ENCODE results near the gene PEPD.

Gene PEPD

DNA sequence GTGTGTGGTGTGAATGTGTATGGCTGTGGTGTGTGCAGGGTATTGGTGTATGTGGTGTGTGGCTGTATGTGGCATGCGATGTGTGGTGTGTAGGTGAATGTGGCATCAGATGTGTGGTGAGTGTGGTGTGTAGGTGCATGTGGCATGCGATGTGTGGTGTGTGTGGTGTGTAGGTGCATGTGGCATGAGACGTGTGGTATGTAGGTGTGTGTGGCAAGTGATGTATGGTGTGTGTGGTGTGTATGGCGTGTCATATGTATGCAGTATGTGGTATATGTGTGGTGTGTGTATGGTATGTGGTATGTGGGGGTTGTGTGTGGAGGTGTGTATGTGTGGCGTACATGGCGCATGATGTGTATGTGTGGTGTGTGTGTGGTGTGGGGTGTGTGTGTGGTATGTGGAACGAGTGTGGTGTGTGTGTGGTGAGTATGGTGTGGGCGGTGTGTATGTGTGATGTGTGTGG lies 63.4 kb downstream of the PEPD start:
- no peak for DNase-seq

DNA sequence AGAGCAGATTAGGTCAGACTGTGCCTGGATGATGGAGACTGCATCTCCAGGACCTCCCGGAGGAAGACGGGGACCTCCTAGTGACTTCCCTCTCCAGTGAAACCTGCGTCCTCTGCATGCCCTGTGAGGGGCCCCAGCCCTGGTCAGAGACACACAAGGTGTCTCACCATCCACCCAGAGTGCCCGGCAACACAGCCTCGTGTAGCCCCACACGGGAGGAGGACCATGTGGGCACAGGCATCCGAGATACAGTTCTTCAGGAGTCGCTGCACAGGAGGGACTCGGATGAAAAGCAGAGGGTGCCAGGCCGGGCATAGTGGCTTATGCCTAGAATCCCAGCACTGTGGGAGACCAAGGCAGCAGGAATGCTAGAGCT lies 64.8 kb downstream of the PEPD start:
- DNase-seq, result no peak

DNA sequence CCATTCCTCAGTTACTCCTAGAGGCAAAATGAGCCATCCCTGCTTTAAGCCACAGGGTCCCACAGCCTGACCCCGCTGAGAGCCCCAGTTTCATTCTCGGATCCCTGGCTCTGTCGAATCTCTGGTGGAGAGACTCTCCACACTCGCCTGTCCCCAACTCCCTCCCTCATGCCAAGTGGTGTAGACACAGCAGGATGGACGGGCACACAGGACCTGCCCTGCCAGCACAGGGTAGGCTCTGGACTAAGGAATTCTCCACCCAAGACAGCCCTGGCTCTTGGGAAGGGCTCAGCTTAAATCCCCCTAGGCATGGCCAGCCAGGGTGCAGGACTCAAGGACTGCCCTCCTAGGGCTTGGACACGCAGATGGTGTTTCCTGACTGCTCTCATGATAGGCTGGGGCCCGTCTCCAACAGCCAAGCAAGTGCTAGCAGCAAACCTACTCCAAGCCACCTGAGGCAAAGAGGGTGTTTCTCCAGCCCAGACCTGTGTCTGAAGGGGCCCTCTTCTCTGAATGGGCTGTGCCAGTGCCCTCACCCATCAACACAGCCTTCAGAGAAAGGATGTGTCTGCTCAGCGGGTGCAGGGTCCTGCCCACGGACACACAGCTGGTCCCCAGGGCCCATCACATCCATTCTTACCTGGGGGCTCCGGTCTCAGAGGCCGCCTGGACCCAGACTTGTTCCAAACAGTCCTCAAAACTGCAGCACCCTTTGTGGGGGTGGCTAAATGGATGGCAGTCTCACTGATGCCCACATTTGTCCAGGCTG lies 65.3 kb downstream of the PEPD start:
- no peak for DNase-seq

DNA sequence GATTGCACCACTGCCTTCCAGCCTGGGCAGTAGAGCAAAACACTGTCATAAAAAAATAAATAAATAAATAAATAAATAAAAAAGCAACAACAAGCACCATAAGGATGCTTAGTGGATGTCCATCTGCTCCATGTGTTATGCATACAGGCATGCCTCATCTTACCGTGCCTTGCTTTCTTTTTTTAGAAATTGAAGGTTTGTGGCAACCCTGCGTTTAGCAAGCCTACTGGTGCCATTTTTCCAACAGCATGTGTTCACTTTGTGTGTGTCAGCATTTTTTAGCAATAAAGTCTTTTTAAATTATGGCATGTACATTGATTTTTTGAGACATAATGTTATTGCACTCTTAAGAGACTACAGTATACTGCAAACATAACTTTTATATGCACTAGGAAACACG lies 68.3 kb downstream of the PEPD start:
- no peak for DNase-seq

DNA sequence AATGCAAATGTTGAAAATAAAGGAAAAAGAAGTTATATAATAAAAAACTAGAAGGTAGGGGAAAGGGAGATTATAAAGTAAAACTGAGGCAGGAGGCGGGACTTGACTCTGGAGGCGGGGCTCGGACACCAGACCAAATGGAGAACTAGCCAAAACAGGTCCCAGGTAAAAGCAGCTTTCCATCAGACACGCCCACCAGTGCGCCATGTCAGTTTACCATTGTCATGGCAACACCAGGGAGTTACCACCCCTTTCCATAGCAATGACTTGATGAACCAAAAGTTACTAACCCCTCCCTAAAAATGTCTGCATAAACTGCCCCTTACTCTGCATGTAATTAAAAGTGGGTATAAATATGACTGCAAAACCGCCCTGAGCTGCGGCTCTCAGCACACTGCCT lies 70.9 kb downstream of the PEPD start:
- no peak for DNase-seq

DNA sequence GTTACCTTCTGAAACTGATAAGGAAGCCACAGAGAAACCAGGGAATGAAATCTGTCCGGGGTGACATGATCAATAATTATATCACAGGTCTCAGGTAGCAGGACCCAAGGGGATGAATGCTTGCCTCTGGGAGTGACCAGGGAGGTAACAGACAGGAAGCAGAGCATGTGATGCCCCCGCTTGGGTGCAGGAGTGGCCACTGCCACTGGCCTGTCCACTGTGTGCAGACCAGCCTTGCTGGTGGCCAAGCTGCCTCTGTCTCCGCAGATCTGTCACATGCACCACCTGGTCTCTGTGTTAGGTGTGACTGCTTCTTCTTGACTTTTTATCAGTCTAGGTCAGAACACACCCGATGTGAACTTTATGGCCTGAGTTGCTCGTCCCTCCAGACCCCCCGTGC lies 71.8 kb downstream of the PEPD start:
- DNase-seq, result no peak

DNA sequence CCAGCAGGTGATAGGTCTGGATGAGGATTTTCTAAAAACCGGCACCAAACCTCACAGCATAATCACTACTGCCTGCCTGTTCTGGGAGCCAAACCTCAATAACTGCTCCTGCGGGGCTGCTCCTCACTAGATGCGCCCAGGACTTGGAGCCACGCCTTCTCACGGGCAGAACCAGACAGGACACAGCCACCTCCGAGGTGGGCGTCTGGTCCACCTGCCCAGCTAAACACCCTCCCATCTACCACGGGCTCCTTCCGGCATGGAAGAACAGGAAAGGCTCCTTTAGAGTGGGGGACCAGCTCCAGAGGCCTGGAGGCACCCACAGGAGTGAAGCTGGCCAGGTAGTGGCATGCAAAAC lies 73.5 kb downstream of the PEPD start:
- no peak for DNase-seq

DNA sequence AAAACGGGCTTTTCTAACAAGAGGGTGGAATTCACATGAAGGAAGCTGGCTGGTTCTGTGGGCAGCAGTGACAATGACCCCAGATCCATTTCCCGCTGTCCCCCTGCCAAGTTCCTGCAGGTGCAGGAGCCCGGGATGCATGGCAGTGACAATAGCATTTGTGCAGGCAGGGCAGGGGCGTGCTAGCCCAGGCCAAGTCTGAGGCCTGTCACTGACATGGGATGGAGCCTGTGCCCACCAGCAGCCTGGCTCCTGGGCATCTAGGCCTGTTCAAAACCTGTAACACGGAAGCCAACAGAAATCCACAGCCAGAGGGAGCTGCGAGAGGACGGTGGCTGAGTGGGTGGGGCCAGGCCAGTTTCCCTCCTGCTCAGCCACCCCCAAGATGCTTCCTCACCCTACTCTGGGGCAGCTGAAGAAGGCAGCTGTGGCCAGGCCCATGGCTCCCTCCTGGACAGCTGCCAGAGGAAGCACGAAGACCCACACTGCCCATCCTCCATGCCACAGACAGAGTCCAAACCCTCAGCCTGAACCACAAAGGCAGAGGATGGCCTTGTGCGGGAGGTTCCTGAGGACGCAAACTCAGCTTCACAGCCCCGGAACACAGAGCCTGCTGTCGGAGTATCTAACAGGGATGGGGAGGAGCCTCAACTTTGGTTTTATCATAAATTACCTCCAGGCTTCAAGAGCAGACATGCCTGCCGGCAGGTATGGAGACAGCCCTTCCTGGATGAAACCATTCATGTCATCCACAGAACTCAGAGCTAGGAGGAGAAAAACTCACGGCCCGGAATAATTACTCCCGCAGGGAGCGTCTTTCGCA lies 74.0 kb downstream of the PEPD start:
- DNase-seq, result peak; percentile 5 to 39

DNA sequence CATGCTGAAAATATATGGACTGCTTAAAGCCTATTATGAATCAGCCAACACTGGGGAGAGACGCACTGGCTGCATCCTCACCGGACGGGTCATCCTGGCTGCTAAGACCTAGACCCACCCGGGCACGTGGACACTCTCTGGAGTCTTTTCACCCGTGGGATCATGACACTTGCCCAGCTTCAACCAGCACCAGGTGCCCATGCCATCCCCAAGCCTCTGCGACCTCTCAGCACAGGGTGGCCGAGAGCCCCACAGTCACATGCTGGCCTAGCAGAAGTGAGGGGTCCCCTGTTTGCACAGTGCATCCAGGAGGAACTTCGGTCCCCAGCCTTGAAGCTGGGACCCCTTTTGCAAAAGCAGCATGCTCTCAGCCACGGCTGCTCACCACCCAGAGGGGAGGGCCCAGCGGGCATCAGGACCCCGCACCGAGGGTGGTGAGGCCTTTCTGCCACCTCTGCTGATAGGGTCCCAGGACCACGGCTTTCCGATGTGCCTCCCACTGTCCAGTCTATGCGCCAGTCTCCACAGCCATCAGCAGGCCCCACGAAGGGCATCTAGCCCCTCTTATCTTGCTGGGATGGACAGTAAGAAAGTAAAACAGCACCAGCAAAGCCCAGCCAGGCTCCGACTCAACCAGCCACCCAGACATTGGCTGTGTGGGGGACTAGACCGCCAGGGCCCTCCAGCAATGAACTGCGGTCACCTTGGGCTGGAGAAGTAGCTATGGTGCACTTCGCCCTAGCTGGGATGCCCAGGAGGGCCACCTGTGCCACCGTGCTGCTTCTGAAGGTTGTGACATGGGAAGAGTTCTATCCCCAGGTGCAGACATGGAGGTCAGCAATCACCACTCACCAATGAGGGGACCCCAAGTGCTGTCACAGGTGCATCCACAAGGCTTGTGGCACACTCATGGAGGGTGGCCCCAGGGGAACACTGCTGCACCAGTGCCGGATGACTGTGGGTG lies 75.0 kb downstream of the PEPD start:
- DNase-seq, result no peak

DNA sequence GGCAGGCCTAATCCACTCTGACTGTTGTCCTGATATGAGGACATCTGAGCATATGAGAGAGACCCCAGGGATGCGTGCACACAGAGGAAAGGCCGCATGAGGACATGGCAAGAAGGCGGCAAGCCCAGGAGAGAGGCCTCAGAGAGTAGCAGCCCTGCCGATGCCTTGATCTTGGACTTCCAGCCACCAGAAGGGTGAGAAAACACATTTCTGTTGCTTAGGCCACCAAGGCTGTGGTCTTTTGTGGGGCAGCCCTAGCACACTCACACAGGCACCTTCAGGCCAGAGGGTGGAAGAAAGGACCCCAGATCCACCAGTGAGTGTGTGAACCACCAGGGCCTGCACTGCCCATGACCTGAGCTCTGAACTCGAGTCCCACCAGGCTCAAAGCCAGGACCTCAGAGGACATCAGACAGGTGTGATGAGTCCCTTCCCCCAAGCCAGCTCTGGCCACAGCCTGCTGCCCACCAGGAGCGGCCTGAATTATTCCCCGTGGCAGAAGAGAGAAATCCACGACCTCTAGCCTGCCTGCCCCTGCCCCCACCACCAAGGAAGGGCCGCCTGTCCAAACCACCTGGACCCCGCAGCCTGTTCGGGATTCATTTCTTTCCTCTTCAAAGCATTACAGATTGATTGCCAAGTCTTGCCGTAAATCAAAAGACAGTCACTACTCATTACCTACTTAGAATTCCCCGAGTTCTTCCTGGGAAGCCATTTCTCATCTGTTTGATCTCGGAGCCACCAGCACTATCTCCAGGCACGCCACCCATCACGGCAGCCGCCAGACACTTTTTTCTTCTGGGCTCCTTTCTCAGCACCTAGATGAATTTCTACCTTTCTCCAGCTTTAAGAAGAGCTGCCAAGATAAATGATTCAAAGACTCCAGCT lies 75.9 kb downstream of the PEPD start:
- DNase-seq, result no peak

DNA sequence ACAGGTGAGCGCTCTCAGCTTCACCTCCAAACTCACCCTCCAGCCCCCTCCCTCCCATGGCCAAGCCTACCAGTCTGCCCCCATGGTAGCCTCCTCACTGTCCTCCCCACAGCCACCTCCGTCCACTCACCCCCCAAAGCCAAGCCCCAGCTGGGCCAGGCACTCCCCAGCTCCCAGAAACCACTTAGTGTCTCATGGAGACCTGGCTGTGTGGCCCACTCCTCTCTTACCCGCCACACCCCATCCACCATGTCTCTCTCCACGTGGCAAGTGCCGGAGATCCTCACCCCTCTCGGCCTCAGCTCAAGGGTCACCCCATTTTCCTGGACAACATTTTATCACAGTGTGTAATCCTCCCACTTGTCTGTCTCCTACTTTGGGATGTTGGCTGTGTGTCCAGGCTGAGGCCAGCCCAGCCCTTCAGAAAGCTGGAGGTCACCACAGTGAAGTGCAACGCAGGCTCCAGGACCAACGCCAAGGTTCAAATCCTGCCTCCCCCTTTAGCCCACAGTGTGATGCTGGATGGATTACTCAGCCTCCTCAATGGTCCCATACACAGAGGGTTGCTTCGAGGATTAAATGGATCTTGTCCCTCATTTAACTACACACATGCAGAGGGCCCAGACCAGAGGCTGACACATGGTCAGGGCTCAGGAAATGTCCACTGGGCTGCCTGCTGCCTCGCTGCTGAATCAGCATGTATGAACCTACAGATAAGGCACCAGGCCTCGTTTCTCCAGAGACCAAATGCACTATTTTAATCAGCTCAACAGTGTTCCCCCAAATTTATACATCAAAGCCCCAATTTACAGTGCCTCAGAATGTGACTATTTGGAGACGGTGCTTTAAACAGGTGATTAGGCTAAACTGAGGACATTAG lies 76.8 kb downstream of the PEPD start:
- DNase-seq, result no peak

DNA sequence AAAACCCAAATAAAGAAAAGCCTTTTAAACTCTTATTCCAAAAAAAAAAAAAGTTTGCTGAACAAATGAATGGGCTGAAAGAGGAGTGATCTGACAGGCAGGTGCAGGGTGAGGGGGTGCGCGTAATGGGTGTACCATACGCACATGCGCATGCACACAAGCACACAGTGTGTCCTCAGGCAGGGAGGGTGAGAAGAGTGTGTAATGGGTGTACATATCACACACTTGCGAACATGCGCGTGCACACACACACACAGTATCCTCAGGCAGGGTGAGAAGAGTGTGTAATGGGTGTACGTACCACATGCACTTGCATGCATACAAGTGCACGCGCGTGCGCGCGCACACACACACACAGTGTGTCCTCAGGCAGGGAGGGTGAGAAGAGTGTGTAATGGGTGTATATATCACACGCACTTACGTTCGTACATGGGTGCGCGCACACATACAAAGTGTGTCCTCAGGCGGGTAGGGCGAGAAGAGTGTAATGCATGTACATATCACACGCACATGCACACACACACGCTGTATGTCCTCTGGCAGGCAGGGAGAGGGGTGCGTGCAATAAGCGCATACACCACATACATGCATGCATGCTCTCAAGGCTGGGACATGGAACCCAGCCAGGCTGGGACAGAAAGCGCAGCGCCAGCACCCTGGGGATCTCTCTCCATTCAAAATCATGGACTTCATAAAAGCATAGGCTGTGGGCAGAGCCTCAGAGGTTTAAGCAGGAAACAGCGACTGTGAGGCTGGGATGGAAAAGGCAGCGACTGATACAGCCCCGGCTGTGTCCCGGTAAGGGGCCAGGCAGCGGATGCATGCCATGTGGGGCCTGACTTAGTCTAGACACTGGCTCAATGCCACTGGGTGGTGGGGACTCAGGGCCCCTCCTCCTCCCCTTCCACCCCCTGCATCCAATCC lies 77.7 kb downstream of the PEPD start:
- no peak for DNase-seq

DNA sequence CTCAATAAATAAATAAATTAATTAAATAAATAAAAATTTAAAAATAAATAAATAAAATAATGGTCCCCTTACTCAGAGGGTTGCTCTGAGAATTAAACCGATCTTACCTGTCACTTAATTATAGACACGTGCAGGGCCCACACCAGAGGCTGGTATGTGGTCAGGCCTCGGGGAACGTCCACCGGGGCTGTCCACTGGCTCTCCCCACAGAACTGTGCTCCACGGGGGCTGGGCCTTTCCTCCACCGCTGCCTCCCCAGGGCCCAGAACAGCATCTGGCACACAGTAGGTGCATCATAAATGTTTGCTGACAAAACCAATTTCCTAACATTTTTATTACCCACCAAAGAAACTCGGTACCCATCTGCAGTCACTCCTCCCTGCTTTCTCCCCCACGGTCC lies 78.9 kb downstream of the PEPD start:
- no peak for DNase-seq

DNA sequence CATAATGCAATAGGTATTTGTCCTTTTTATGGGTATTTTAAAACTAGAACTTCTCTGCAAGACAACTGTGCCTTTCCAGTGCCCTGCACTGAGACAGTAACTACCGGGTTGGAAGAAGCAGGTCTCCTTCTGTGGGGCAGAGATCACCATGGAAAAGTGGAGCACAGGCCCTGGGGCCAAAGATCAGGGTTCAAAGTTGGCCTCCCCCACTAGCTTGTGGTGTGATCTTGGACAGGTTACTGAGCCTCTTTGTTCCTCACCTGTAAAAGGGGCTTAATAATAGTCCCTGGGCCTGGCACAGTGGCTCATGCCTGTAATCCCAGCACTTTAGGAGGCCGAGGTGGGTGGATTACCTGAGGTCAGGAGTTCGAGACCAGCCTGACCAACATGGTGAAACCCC lies 79.8 kb downstream of the PEPD start:
- DNase-seq, result no peak

DNA sequence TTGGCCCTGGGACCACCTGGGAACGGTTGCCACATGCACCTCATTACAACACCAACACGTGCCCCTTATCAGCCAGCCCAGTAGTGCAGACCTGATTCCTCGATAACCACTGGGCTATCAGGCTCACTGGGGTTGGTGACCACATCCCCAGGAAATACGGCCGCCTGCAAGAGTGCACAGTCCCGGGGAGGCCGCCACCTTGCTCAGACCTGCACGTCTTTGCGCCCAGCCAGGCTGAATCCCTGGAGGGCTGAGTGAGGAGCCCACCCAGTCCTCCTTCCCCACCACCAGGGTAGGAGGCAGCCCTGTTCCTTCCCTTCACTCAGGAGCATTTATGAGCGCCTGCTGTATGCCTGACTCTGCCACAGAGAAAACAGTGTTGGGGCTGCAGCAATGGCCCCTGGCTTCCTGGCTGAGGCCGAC lies 80.3 kb downstream of the PEPD start:
- no peak for DNase-seq

DNA sequence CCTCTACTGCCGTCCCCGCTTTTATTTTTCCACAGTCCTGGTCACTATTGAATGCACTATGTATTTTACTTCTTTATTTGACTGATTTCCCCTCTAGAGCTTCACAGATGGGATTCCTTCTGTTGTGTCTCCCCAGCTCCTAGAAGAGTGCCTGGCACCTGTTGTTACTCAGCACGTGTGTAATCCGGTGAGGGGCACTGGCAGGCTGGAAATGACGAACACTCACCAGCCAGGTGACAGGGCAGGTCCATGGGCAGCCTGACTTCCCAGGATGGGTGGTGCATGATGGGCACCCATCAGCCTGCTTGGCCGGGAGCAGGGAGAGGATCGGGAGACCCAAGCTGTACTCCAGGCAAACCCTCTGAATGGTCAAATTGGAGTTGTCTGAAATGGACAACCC lies 80.9 kb downstream of the PEPD start:
- no peak for DNase-seq

DNA sequence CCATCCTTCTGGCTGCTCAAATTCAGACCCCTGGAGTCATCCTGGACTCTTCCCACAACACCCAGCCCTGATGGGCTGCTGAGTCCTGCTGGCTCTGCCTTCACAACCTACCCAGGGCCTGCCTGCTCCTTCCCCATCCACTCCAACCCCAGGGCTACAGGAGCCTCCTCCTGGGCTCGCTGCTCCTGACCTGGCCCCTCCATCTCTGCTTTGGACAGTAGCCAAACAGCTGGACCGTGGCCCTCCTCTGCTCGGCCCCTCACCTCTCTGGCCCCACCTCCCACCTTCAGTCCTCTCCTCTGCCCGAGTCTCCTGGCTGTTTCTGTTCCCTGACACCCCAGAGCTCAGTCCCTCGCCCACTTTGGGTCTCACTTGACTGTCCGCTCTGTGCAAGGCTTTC lies 81.3 kb downstream of the PEPD start:
- DNase-seq, result no peak

DNA sequence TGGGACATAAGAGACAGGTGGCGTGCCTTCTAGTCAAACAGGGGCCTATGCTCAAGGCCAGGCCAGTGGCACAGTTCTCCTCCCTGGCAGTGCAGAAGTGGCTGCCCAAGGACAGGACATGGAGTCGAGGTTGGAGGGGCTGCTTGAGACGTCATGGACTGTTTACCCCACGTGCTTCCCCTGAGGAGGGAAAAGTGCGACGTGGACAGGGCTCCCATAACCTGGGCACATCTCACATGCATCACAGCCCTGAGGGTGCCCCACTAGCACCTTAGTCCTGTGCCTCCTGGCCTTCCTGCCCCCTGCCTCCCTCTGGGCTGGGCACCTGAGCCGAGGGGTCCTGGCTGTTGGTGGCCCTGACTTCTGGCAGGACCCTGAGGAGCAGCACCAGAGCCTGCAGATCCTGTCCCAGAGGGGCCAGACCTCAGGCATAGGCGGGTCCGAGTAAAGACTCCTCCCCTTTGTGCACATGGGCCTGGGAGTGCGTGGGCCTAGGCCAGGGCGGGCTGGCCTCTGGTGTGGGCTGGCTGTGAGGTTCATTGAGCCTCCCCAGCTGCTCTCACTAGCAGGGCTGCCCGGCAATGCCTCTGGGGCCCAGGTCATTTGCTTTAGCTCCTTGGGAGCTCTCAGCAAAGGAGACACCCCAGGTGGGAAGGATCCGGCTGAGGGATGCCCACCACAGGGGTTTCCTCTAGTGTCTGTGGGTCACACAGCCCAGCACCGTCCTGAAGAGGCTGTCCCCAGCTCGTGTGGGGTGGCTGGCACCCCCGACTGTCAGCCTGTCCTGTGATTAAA lies 82.4 kb downstream of the PEPD start:
- DNase-seq, result no peak
